Upper lobe of left lung (tissue), 6 donors: ENCODE data around the gene PATJ. TPM values are rescaled to one million over a fixed set of nuclear protein-coding genes. Genes with fewer than 3 reads are reported as not detected.
"Not testable (repeated sequence)": the region's sequence is repeated elsewhere in the genome, so short reads cannot be mapped to it uniquely, and the experiment has no call there.

Experiments used
- ATAC-seq, 2 donors: fragments of 200-7000 bp; cut with Tn5 transposase; one replicate each; pipeline ENCODE4 v1.9.1; 2022; ENCODE audit warnings: mild to moderate bottlenecking in 2 of 2, moderate library complexity in 2 of 2; ENCODE audit not compliant: low FRiP score in 2 of 2
- DNase-seq, 2 donors: peaks; one replicate each; pipeline ENCODE4 v3.0.0-alpha.2; 2019 to 2020
- H3K27ac ChIP-seq, 4 donors: fragments of 200-600 bp; sonication (generic); one replicate each; pipeline ENCODE4 v1.5.1; 2016 to 2019
- H3K27me3 ChIP-seq, 4 donors: fragments of 200-600 bp; sonication (generic); one replicate each; pipeline ENCODE4 v1.5.1; 2017 to 2019
- H3K36me3 ChIP-seq, 4 donors: fragments of 200-600 bp; sonication (generic); one replicate each; pipeline ENCODE4 v1.5.1; 2016 to 2019
- H3K4me1 ChIP-seq, 4 donors: fragments of 200-600 bp; sonication (generic); one replicate each; pipeline ENCODE4 v1.5.1; 2018 to 2019
- H3K4me3 ChIP-seq, 4 donors: fragments of 200-600 bp; sonication (generic); one replicate each; pipeline ENCODE4 v1.5.1; 2017 to 2019; ENCODE audit warnings: mild to moderate bottlenecking in 2 of 4, moderate library complexity in 1 of 4
- H3K9me3 ChIP-seq, 4 donors: fragments of 200-600 bp; sonication (generic); one replicate each; pipeline ENCODE4 v1.5.1; 2018 to 2019
- EP300 ChIP-seq, 4 donors: sonication (generic); formaldehyde crosslinking; IDR thresholded peaks; one replicate each; pipeline ENCODE4 v1.5.1; 2017; ENCODE audit warnings: antibody characterized with exemption in 4 of 4, control low read depth in 2 of 4
- POLR2A ChIP-seq, 4 donors: fragments of 450-650 bp; IDR thresholded peaks; one replicate each; pipeline ENCODE4 v1.5.1; 2016 to 2017; ENCODE audit warnings: antibody characterized with exemption in 4 of 4, mild to moderate bottlenecking in 2 of 4
- POLR2AphosphoS5 ChIP-seq, 2 donors: sonication (generic); formaldehyde crosslinking; IDR thresholded peaks; one replicate each; pipeline ENCODE4 v1.5.1; 2017; ENCODE audit warnings: antibody characterized with exemption in 2 of 2
- WGBS, 2 donors: methylation state at CpG; one replicate each; pipeline ENCODE4 v1.1.5; 2017 to 2018; 5-methylcytosine and 5-hydroxymethylcytosine counted together
- total RNA-seq, 6 donors: library from RNA; depleted of rRNA in 4 of 6; stranded (reverse); fragments of >200 nt in 4 of 6; gene quantifications; one replicate each; pipeline versions ENCODE4 v1.1.0 to v1.2.1, GENCODE V29; 2016 to 2021
- TF ChIP-seq, protein P1 (sequence below), 6 experiments: fragments of 450-650 bp in 4 of 6; fragments of 200-600 bp in 2 of 6; sonication (generic) in 2 of 6; IDR thresholded peaks; one replicate each; pipeline ENCODE4 v1.5.1; 2016 to 2019; ENCODE audit warnings: antibody characterized with exemption in 6 of 6
- donor health status: DM: no; HTN: no; CAD: no; lungs with moderate emphysema.
- donor health status: DM: no; HTN: yes; CAD: no; lungs with severe emphysema.

The PATJ gene
- total RNA-seq, 6 donors from 2014 or later: 37.1 to 217 (median 70.5) TPM

DNA sequence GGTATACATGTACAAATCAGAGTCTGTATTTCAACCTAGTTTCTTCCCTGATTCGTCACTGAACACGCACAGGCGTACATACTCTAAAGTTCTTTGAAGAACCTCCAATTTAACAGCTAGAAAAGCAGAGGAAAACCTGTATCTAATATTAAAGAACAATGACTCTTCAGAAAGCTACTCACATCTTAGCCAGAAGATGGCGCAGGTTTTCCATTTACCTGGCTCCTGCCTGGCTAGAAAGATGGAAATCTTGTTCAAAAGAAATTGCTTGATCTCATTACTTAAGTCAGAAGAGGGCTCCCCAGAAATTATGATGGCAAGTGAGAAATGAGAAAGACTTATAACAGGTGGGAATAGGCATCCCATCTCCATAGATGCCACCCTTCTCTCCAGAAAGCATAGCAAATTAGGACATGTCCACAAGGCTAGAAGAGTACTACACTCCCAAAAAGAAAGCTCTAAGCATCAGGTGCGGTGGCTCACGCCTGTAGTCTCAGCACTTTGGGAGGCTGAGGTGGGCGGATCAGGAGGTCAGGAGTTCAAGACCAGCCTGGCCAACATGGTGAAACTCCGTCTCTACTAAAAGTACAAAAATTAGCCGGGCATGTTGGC is 433.4 kb downstream of the PATJ start:
- TF ChIP-seq, protein P1, sequence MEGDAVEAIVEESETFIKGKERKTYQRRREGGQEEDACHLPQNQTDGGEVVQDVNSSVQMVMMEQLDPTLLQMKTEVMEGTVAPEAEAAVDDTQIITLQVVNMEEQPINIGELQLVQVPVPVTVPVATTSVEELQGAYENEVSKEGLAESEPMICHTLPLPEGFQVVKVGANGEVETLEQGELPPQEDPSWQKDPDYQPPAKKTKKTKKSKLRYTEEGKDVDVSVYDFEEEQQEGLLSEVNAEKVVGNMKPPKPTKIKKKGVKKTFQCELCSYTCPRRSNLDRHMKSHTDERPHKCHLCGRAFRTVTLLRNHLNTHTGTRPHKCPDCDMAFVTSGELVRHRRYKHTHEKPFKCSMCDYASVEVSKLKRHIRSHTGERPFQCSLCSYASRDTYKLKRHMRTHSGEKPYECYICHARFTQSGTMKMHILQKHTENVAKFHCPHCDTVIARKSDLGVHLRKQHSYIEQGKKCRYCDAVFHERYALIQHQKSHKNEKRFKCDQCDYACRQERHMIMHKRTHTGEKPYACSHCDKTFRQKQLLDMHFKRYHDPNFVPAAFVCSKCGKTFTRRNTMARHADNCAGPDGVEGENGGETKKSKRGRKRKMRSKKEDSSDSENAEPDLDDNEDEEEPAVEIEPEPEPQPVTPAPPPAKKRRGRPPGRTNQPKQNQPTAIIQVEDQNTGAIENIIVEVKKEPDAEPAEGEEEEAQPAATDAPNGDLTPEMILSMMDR (IDR thresholded peaks at IDR 0.05): peak; percentile 40 to 74 (median 64)
- no peak for TF ChIP-seq POLR2A (IDR thresholded peaks at IDR 0.05)
- DNase-seq (peak in 1 of 2 donors; percentile 39), ATAC-seq (peak in 1 of 2 donors; percentile 60)
- Histone ChIP-seq H3K4me3 (no peak overlapping the region), H3K36me3 (no peaks in the 10 kb centered on the region), H3K9me3 (no peaks in the 10 kb centered on the region), H3K4me1 (peaks cover 0 to 5% (median 0%) of the 10 kb centered on the region in 4 donors), H3K27me3 (no peaks in the 10 kb centered on the region), H3K27ac (no peak overlapping the region)
- WGBS, 2 donors: 53 to 58% methylated on average over 9 of the region's 9 CpGs

DNA sequence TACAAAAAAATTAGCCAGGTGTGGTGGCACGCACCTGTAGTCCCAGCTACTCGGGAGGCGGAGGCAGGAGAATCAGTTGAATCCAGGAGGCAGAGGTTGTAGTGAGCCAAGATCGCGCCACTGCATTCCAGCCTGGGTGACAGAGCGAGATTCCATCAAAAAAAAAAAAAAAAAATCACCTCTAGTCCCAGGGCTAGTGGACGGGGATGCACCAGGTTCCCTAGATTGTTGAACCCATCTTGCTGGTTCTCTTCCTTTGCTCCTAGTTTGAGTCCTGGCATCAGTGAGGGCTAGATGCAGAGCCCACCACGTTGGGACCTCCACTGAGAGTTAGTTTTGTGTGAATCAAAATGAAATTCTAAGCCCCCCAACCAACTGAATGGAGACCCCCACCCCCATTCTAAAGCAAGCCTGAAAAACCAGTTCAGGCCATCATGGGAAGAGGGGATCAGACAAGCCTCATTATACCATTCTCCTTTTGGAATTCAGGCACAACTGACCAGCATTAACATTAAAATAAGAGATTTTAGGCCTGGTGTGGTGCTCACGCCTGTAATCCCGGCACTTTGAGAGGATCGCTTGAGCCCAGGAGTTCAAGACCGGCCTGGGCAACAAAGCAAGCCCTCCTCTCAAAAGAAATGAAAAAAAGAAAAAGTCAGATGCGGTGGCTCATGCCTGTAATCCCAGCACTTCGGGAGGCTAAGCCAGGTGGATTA is 434.5 kb downstream of the PATJ start:
- no peak overlapping the region for H3K27ac ChIP-seq
- no peaks in the 10 kb centered on the region for H3K36me3 ChIP-seq
- H3K4me1 ChIP-seq: peaks cover 0 to 6% (median 0%) of the 10 kb centered on the region in 4 donors
- 85 to 89% methylated on average over 14 of the region's 14 CpGs for WGBS, 2 donors
- H3K9me3 ChIP-seq: no peaks in the 10 kb centered on the region
- H3K4me3 ChIP-seq: no peak overlapping the region
- ATAC-seq (no peak), DNase-seq (no peak)
- no peaks in the 10 kb centered on the region for H3K27me3 ChIP-seq
- TF ChIP-seq POLR2AphosphoS5 (IDR thresholded peaks at IDR 0.05): no peak
- TF ChIP-seq, protein P1 (IDR thresholded peaks at IDR 0.05): no peak
- no peak for TF ChIP-seq POLR2A (IDR thresholded peaks at IDR 0.05)
- TF ChIP-seq EP300 (IDR thresholded peaks at IDR 0.05): no peak

DNA sequence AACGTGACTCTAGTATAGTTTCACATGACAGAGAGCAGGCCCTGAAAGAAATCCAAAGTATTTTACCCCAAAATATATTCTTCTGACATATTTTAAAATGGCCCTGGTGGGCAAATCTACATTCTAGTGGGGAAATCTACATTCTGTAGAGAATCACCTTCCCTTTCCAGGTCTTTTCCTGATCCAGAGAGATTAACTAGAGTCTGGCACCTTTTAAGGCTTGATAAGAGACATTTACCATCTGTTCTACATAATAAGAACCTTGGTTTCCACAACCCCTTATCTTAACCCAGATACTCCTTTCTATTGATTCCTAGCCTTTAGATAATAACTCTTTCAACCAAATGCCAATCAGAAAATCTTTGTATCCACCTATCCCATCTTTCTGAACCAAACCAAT is 435.3 kb downstream of the PATJ start:
- H3K4me3 ChIP-seq: no peak overlapping the region
- no peak for ATAC-seq
- no peak overlapping the region for H3K27ac ChIP-seq
- no peaks in the 10 kb centered on the region for H3K9me3 ChIP-seq
- peaks cover 0 to 6% (median 0%) of the 10 kb centered on the region in 4 donors for H3K4me1 ChIP-seq
- H3K27me3 ChIP-seq: no peaks in the 10 kb centered on the region
- no peaks in the 10 kb centered on the region for H3K36me3 ChIP-seq
- no peak for DNase-seq
- WGBS, 2 donors: 80 to 94% methylated on average over 1 of the region's 1 CpG
- TF ChIP-seq EP300 (IDR thresholded peaks at IDR 0.05): no peak
- TF ChIP-seq, protein P1 (IDR thresholded peaks at IDR 0.05): no peak
- no peak for TF ChIP-seq POLR2AphosphoS5 (IDR thresholded peaks at IDR 0.05)
- TF ChIP-seq POLR2A (IDR thresholded peaks at IDR 0.05): no peak

DNA sequence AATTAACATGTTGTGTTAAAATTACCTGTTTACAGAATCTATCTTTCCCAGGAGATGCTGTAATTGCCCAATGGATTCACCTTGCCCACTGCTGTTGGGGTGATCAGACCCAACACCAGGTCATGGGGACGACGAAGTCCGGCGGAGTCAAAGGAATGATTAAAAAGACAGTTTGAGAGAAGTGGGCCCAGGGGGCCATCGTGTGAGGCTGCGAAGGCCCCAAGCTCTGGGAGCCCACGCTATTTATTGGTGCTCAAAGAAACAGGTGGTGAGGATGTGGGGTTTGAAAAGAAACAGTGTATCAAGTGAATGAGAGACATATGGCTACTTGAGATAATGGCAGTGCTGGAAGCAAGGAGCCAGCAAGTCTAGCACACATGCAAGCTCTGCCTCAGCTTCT is 436.1 kb downstream of the PATJ start:
- no peaks in the 10 kb centered on the region for H3K27me3 ChIP-seq
- no peaks in the 10 kb centered on the region for H3K36me3 ChIP-seq
- no peaks in the 10 kb centered on the region for H3K9me3 ChIP-seq
- 88 to 91% methylated on average over 7 of the region's 7 CpGs for WGBS, 2 donors
- DNase-seq: no peak
- no peak overlapping the region for H3K4me3 ChIP-seq
- TF ChIP-seq, protein P1 (IDR thresholded peaks at IDR 0.05): no peak
- TF ChIP-seq POLR2AphosphoS5 (IDR thresholded peaks at IDR 0.05) (no peak), POLR2A (IDR thresholded peaks at IDR 0.05) (no peak), EP300 (IDR thresholded peaks at IDR 0.05) (no peak)
- ATAC-seq: no peak
- no peak overlapping the region for H3K27ac ChIP-seq
- H3K4me1 ChIP-seq: peaks cover 0 to 6% (median 0%) of the 10 kb centered on the region in 4 donors

DNA sequence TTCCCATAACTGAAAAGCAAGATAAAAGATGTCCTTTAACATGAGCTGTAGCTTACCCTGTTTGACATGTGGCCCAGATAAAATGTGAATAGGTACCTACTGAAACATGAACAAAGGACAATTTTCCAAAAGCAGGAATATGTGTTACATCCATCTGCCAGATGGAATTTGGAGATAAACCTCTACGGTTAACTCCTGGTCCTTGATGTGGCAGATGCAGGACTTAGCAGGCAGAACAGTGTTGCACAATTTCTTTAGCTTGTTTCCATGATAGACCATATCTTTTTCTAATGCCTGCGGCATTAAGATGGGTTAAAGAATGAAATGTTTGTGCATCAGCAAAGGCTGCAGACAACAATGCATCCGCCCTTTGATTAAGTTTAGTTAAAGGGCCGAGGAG is 437.8 kb downstream of the PATJ start:
- H3K27me3 ChIP-seq, ATAC-seq, H3K9me3 ChIP-seq, DNase-seq, H3K4me3 ChIP-seq, H3K27ac ChIP-seq, H3K36me3 ChIP-seq, H3K4me1 ChIP-seq: not testable (repeated sequence)
- 71 to 73% methylated on average over 4 of the region's 4 CpGs for WGBS, 2 donors
